Measurements from ENCODE around the gene DUSP28. TPM values are rescaled to one million over a fixed set of nuclear protein-coding genes. Genes with fewer than 3 reads are reported as not detected.
A peak's percentile ranks its signal among the peaks of the same experiment; 100 is the strongest.

Gene DUSP28
- 3.3 and 4.2 TPM in 2 replicates for total RNA-seq (2012; rRNA removed)

DNA sequence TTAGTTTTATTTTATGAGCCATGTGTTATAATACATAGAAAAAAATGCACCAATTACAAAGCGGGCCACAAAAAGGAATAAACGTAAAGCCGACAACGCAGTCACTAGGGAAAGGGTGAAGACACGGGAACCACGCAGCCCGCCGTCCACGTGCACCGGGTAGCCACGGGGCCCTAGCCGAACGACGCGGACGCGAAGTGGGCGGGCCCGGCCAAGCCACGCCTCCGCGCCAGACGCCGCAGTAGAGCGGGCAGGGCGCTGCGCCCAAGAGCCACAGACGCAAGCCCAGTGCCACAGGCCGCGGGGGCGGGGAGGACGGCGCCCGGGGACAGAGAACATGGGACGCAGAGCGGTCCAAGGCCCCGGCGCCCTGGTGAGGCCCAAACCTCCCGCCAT is at the start of gene DUSP28:
Gene DUSP28, plus strand, starts transcription at position 274 of the 396 bp plus-strand sequence. CDS start 328 bp downstream, outside the sequence.
- Histone ChIP-seq H3K36me3 (ENCODE audit: insufficient read depth, low read length) (peaks cover 3% of the 10 kb centered on the region), H3K9me3 (replicated peaks; ENCODE audit: low read length) (no peaks in the 10 kb centered on the region), H3K4me1 (ENCODE audit: control insufficient read depth, insufficient read depth, low read length) (peaks cover 26% of the 10 kb centered on the region), H3K4me3 (ENCODE audit: low read length) (peak within 1 kb of the TSS; percentile 93), H3K27me3 (ENCODE audit: control insufficient read depth, insufficient read depth, low read length) (no peaks in the 10 kb centered on the region), H3K4me2 (ENCODE audit: low read length) (peak within 1 kb of the TSS; percentile 88), H3K9ac (ENCODE audit: low read depth, low read length) (peak within 1 kb of the TSS; percentile 96)

DNA sequence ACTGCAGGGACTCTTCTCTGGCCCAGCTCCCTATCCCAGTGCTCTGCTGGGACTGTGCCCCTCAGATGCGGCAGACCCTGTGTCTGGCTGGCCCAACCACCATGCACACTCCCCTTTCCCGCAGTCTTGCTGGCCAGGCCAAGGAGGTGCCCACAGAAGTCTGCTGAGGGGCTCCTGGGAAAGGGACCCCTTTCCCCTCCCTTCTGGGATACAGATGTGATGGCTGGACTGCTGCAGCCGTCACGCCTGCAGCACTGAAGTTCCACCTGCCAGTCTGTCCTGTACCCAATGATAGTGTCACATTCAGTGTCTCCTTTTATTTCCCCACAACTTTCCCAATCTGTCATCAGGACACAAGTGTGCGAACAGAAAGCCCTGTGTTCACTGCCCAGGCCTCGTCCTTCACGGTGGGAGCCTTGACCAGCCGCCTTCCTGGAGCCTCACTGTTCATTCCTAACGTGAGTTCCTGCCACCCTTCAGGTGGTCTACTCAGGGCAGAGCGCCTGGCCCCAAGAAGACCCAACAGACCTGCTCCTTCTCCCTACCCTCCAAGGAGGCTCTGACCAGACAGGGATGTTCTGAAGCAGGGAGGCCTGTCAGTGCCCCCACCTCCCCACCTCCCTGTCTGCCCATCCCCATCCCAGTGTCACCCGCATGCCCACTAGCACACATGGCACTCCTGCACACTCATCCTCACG is 49.5 kb upstream of the DUSP28 start:
- H3K9me3 ChIP-seq (replicated peaks; ENCODE audit: low read length): no peaks in the 10 kb centered on the region
- no peak overlapping the region for H3K9ac ChIP-seq (ENCODE audit: low read depth, low read length)
- H3K36me3 ChIP-seq (ENCODE audit: insufficient read depth, low read length): no peaks in the 10 kb centered on the region
- no peaks in the 10 kb centered on the region for H3K27me3 ChIP-seq (ENCODE audit: control insufficient read depth, insufficient read depth, low read length)
- H3K4me2 ChIP-seq (ENCODE audit: low read length): no peak overlapping the region
- H3K4me1 ChIP-seq (ENCODE audit: control insufficient read depth, insufficient read depth, low read length): peaks cover 4% of the 10 kb centered on the region
- no peak overlapping the region for H3K4me3 ChIP-seq (ENCODE audit: low read length)

DNA sequence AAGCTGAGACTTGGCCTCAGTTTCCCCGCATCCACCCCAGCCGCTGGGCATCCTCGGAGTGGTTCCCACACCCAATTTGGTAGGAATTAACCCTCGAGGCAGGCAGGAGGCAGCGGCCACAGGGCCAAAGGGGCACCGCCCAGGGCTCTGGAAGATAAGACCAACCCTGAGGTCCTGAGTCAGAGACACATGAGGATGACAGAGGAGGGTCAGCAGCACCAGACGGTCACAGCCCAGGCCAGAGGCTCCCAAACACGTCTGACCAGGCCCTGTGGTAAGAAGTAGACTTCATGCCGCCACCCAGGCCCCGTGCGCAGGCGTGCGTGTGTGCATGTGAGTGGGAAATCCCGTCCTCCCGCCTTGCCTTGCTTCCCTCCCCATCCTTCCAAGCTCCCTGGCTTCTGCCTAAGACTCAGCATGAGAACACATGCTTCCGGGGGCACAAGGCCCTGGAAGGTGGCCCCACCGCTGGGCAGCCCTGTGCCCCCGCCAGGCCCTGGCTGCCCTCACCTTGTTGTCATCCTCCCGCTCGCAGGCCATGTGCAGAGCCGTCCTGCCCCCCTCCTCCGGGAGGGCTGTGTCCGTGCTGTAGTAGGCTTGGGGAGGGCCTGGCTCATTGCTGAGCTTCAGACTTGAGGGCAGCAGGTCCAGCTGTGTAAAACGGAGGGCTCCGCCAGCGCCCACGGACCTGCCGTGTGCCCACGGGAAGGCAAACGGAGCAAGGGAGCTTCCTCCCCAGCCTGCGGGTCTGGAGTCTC is 48.6 kb upstream of the DUSP28 start:
- peaks cover 4% of the 10 kb centered on the region for H3K4me1 ChIP-seq (ENCODE audit: control insufficient read depth, insufficient read depth, low read length)

GRCh38 chr2:240512109-240512485 is 48.1 kb upstream of the DUSP28 start:
- Histone ChIP-seq H3K9ac (ENCODE audit: low read depth, low read length) (no peak overlapping the region), H3K9me3 (replicated peaks; ENCODE audit: low read length) (no peaks in the 10 kb centered on the region), H3K27me3 (ENCODE audit: control insufficient read depth, insufficient read depth, low read length) (no peaks in the 10 kb centered on the region), H3K4me1 (ENCODE audit: control insufficient read depth, insufficient read depth, low read length) (peaks cover 4% of the 10 kb centered on the region), H3K36me3 (ENCODE audit: insufficient read depth, low read length) (no peaks in the 10 kb centered on the region), H3K4me3 (ENCODE audit: low read length) (no peak overlapping the region), H3K4me2 (ENCODE audit: low read length) (no peak overlapping the region)

More for the DNA sequence above, 48.6 kb upstream of the DUSP28 start:
- H3K36me3 ChIP-seq (ENCODE audit: insufficient read depth, low read length): no peaks in the 10 kb centered on the region
- no peaks in the 10 kb centered on the region for H3K27me3 ChIP-seq (ENCODE audit: control insufficient read depth, insufficient read depth, low read length)
- no peaks in the 10 kb centered on the region for H3K9me3 ChIP-seq (replicated peaks; ENCODE audit: low read length)
- no peak overlapping the region for H3K9ac ChIP-seq (ENCODE audit: low read depth, low read length)
- no peak overlapping the region for H3K4me2 ChIP-seq (ENCODE audit: low read length)
- H3K4me3 ChIP-seq (ENCODE audit: low read length): no peak overlapping the region

DNA sequence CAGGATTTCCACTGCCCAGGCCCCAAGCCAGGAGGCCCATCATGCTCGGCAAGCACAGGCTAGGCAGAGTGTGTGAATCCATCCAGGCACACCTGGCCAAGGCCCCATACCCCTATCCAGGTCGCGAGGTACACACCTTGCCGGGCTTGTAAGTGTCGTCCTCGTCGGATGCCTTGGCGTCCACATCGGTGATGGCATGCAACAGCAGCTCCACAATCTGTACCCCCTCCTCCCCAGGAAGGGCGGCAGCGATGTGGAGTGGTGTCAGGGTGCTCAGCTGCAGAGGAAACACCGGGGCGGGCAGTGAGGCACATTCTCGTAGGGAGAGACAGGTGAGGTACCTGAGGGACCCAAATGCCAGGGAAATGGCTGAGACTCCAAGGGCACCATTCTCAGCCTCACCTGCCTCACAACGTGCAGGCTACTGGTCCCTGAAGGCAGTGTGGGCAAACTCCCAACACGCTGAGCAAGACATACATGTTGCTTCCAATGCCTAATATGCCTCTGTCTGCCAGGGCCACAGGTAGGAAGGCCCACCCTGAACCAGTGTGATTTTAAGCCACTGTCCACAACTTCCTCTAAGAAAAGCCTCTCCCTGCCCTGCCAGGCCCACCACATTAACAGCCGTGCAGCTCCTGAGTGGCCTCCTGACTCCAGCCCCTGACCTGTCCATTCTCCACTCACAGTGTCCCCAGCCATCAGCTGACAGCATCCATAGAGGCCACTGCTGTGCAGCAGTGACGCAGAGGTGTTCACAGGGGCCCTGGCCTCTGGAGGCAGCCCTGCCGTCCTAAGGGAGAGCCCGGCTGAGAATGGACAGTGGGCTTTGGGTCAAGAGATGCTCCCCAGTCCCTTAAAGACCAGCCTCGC is 47.3 kb upstream of the DUSP28 start:
- no peak overlapping the region for H3K9ac ChIP-seq (ENCODE audit: low read depth, low read length)
- H3K27me3 ChIP-seq (ENCODE audit: control insufficient read depth, insufficient read depth, low read length): no peaks in the 10 kb centered on the region
- no peak overlapping the region for H3K4me3 ChIP-seq (ENCODE audit: low read length)
- H3K9me3 ChIP-seq (replicated peaks; ENCODE audit: low read length): no peaks in the 10 kb centered on the region
- H3K4me2 ChIP-seq (ENCODE audit: low read length): no peak overlapping the region
- peaks cover 4% of the 10 kb centered on the region for H3K4me1 ChIP-seq (ENCODE audit: control insufficient read depth, insufficient read depth, low read length)
- no peaks in the 10 kb centered on the region for H3K36me3 ChIP-seq (ENCODE audit: insufficient read depth, low read length)

GRCh38 chr2:240513549-240514287 is 46.4 kb upstream of the DUSP28 start:
- H3K4me1 ChIP-seq (ENCODE audit: control insufficient read depth, insufficient read depth, low read length): peaks cover 4% of the 10 kb centered on the region
- H3K9me3 ChIP-seq (replicated peaks; ENCODE audit: low read length): no peaks in the 10 kb centered on the region
- H3K9ac ChIP-seq (ENCODE audit: low read depth, low read length): no peak overlapping the region
- peak overlapping the region; percentile 3 for H3K4me2 ChIP-seq (ENCODE audit: low read length)
- no peak overlapping the region for H3K4me3 ChIP-seq (ENCODE audit: low read length)
- no peaks in the 10 kb centered on the region for H3K36me3 ChIP-seq (ENCODE audit: insufficient read depth, low read length)
- H3K27me3 ChIP-seq (ENCODE audit: control insufficient read depth, insufficient read depth, low read length): no peaks in the 10 kb centered on the region

GRCh38 chr2:240514631-240515030 is 45.5 kb upstream of the DUSP28 start:
- no peak overlapping the region for H3K4me3 ChIP-seq (ENCODE audit: low read length)
- no peak overlapping the region for H3K4me2 ChIP-seq (ENCODE audit: low read length)
- H3K27me3 ChIP-seq (ENCODE audit: control insufficient read depth, insufficient read depth, low read length): no peaks in the 10 kb centered on the region
- no peaks in the 10 kb centered on the region for H3K36me3 ChIP-seq (ENCODE audit: insufficient read depth, low read length)
- no peak overlapping the region for H3K9ac ChIP-seq (ENCODE audit: low read depth, low read length)
- H3K4me1 ChIP-seq (ENCODE audit: control insufficient read depth, insufficient read depth, low read length): peaks cover 4% of the 10 kb centered on the region
- H3K9me3 ChIP-seq (replicated peaks; ENCODE audit: low read length): no peaks in the 10 kb centered on the region

DNA sequence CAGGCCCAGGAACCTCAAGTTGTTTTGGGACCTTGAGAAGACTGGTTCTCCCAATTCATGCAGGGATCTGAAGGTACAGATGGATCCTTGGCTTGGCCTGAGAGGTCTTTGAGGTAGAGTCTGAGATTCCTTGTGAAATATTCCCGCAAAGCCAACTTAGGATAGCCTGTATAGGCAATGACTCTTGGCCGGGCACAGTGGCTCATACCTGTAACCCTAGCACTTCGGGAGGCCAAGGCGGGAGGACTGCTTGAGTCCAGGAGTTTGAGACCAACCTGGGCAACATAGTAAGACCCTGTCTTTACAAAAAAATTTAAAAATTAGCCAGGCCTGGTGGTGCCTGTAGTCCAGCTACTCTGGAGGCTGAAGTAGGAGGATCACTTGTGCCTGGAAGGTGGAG is 42.8 kb upstream of the DUSP28 start:
- H3K4me1 ChIP-seq (ENCODE audit: control insufficient read depth, insufficient read depth, low read length): peaks cover 10% of the 10 kb centered on the region
- H3K9me3 ChIP-seq (replicated peaks; ENCODE audit: low read length): no peaks in the 10 kb centered on the region
- H3K27me3 ChIP-seq (ENCODE audit: control insufficient read depth, insufficient read depth, low read length): no peaks in the 10 kb centered on the region
- no peak overlapping the region for H3K9ac ChIP-seq (ENCODE audit: low read depth, low read length)
- no peak overlapping the region for H3K4me3 ChIP-seq (ENCODE audit: low read length)
- H3K4me2 ChIP-seq (ENCODE audit: low read length): no peak overlapping the region
- H3K36me3 ChIP-seq (ENCODE audit: insufficient read depth, low read length): peaks cover 2% of the 10 kb centered on the region

GRCh38 chr2:240518981-240519380 is 41.2 kb upstream of the DUSP28 start:
- no peaks in the 10 kb centered on the region for H3K27me3 ChIP-seq (ENCODE audit: control insufficient read depth, insufficient read depth, low read length)
- no peak overlapping the region for H3K4me3 ChIP-seq (ENCODE audit: low read length)
- peak overlapping the region; percentile 48 for H3K4me2 ChIP-seq (ENCODE audit: low read length)
- H3K4me1 ChIP-seq (ENCODE audit: control insufficient read depth, insufficient read depth, low read length): peaks cover 9% of the 10 kb centered on the region
- no peak overlapping the region for H3K9ac ChIP-seq (ENCODE audit: low read depth, low read length)
- H3K9me3 ChIP-seq (replicated peaks; ENCODE audit: low read length): no peaks in the 10 kb centered on the region
- peaks cover 10% of the 10 kb centered on the region for H3K36me3 ChIP-seq (ENCODE audit: insufficient read depth, low read length)

DNA sequence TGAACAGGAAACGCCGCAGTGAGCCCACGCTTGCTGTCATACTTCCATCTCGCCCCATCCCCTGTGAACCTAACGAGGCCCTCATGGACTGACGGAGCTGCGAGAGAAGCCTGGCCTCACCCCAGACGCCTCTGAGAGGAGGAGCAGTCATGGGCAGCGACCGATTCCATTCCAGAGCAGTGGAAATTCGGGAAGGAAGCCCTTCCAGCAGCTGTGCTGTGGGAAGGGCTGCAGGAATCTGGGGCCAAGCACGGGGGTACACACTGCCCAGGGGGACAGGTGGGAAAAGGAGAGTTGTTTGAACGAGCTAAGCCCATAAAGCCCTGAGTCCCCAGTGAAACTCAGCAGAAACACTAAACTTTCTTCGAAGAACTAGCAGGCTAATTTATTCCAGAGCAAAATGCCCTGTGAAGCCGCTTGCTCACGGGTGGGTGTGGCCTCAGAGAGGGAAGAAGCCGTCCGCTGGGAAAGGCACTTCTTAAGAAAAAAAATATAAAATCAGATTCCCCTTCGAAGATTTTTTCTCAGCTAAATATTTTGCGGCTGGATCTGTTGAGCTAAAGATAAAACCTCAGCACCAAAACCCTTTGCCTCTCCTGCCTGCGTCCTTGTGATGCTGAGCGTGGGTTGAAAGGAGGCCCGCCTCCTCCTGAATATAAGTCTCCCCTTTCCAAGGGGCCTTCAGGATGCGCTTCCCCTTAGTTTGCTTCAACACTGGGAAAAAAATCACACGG is 40.6 kb upstream of the DUSP28 start:
- peak overlapping the region; percentile 29 for H3K4me3 ChIP-seq (ENCODE audit: low read length)
- H3K27me3 ChIP-seq (ENCODE audit: control insufficient read depth, insufficient read depth, low read length): no peaks in the 10 kb centered on the region
- H3K4me2 ChIP-seq (ENCODE audit: low read length): peak overlapping the region; percentile 48
- no peak overlapping the region for H3K9ac ChIP-seq (ENCODE audit: low read depth, low read length)
- H3K36me3 ChIP-seq (ENCODE audit: insufficient read depth, low read length): peaks cover 10% of the 10 kb centered on the region
- H3K4me1 ChIP-seq (ENCODE audit: control insufficient read depth, insufficient read depth, low read length): peaks cover 6% of the 10 kb centered on the region
- no peaks in the 10 kb centered on the region for H3K9me3 ChIP-seq (replicated peaks; ENCODE audit: low read length)
